ENCODE data around the gene DHDH.

Gene DHDH

DNA sequence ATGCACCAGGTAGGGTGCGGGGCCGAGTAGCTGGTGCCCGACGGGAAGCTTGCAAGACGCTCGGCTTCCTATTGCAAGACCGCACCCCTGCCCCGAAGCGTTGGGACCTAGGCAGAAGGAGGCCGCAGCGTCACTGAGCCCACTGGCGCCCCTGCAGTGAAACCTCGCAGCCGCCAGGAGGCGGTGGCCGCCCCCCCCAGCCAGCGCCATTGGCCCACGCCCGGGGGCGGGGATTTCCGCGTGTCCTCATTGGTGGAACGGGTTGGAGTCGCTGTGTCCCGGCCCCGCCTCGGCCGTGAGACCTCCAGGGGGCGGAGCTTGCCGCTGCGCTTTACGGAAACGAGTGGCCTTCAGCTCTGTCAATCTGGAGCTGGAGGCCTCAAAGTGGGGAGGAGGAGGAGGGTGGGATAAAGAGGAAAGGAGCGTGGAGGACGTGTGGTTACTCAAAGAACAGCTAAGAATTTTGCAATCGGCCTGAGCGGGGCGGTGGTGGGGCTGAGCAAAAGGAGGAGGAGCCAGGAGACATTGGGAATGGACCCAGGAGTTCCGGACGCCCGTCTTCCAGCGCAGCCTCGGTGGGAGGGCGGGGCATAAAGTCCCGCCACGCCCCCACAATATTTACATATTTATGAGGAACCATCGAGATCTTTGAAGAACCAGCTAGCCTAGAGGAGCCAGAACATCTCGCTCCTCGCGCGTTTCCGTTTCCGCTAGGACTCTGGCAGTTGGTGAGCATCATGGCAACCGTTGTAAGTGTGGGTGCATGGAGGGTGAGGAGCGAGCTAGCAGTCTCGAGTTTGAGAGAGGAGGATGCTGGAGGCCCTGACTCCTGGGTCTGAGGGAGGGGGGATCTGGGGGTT is 59.9 kb downstream of the DHDH start, which contains the start of the genes GYS1 and RUVBL2:
TSS of gene GYS1 (minus strand) at position 135 of the 860 bp plus-strand sequence. CDS start 197 bp downstream, outside the sequence.
TSS of gene RUVBL2 (plus strand) at position 713 of the 860 bp plus-strand sequence. CDS start at position 738, 25 bp downstream.
- DNase-seq, result peak; percentile 100

- no peak for DNase-seq
These were observed 60.5 kb downstream of the DHDH start for GRCh38 chr19:48994035-48994386.
